ENCODE measurements around the gene POMT2. TPM values are rescaled to one million over a fixed set of nuclear protein-coding genes. Genes with fewer than 3 reads are reported as not detected.

POMT2 gene
- total and polyA plus RNA-seq, 2 donors (not counting 3 experiments of a cell fraction or from before 2014, with no cell fraction given): 19.5 to 48.2 TPM

DNA sequence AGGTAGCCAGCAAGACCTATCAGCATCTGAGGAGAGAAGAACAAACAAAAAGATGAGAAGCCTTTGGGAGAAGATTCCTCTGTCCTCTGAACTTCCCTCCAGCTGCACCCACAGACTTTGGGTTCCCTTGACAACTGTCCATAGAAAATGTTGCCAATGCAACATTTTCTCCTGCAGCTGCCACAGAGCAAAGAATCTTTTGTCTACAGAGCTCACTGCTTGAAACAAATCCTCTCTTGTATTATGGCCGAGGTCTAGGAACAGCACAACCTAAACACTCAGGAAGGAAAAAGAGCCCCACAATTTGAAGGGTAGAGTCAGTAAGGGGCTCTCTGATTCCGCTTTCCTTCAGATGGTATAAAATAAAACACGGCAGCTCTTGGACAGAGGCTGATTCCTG, 14.3 kb downstream of the POMT2 start:
- no peak overlapping the region for H3K4me2 ChIP-seq (ENCODE audit: insufficient read depth, low read length)
- intact Hi-C loops (cut with micrococcal nuclease) (no loop called here), dilution Hi-C loops (cut with MboI; ENCODE audit: extremely low pct_ligation_motif_present, low sequenced_read_pairs) (no loop called here)
- H3K4me1 ChIP-seq (ENCODE audit: control insufficient read depth, extremely low read depth, insufficient read depth, low read length): peaks cover 23% of the 10 kb centered on the region
- peaks cover 0 to 4% of the 10 kb centered on the region in 2 experiments for H3K36me3 ChIP-seq (ENCODE audit: control insufficient read depth in 2 of 2, extremely low read depth in 1 of 2, insufficient read depth in 2 of 2, low read length in 2 of 2)
- DNase-seq (ENCODE audit: low read depth, low spot score) (no peak), FAIRE-seq (no peak)
- TF ChIP-seq GATA2 (IDR thresholded peaks at IDR 0.05; ENCODE audit: insufficient read depth, insufficient read length, low read depth, low read length): no peak
- TF ChIP-seq POLR2AphosphoS5 (IDR thresholded peaks at IDR 0.05; ENCODE audit: insufficient read depth, low read depth, low read length): no peak
- no peak for TF ChIP-seq MYC (IDR thresholded peaks at IDR 0.05; ENCODE audit: low read depth, low read length)
- TF ChIP-seq EZH2 (IDR thresholded peaks at IDR 0.05; ENCODE audit: borderline replicate concordance, low read depth, low read length, severe bottlenecking): no peak
- no peak for TF ChIP-seq POLR2A (IDR thresholded peaks at IDR 0.05; ENCODE audit: low read depth, low read length)
- TF ChIP-seq FOS (IDR thresholded peaks at IDR 0.05; ENCODE audit: borderline replicate concordance, insufficient read depth, low read length): no peak
- TF ChIP-seq, protein P1, sequence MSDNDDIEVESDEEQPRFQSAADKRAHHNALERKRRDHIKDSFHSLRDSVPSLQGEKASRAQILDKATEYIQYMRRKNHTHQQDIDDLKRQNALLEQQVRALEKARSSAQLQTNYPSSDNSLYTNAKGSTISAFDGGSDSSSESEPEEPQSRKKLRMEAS (IDR thresholded peaks at IDR 0.05; ENCODE audit: insufficient read depth, insufficient read length): no peak
- no peak for TF ChIP-seq JUN (IDR thresholded peaks at IDR 0.05; ENCODE audit: borderline replicate concordance, insufficient read depth, insufficient read length, low read depth)
- TF ChIP-seq, protein P2, sequence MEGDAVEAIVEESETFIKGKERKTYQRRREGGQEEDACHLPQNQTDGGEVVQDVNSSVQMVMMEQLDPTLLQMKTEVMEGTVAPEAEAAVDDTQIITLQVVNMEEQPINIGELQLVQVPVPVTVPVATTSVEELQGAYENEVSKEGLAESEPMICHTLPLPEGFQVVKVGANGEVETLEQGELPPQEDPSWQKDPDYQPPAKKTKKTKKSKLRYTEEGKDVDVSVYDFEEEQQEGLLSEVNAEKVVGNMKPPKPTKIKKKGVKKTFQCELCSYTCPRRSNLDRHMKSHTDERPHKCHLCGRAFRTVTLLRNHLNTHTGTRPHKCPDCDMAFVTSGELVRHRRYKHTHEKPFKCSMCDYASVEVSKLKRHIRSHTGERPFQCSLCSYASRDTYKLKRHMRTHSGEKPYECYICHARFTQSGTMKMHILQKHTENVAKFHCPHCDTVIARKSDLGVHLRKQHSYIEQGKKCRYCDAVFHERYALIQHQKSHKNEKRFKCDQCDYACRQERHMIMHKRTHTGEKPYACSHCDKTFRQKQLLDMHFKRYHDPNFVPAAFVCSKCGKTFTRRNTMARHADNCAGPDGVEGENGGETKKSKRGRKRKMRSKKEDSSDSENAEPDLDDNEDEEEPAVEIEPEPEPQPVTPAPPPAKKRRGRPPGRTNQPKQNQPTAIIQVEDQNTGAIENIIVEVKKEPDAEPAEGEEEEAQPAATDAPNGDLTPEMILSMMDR (IDR thresholded peaks at IDR 0.05; ENCODE audit: extremely low read depth in 1 of 2, insufficient read depth in 1 of 2, low read depth in 1 of 2, low read length in 2 of 2): no peak
- no peaks in the 10 kb centered on the region for H3K27me3 ChIP-seq (ENCODE audit: control insufficient read depth in 2 of 2, insufficient read depth in 2 of 2, low read length in 2 of 2)
- H3K9me1 ChIP-seq (replicated peaks; ENCODE audit: control insufficient read depth, extremely low read depth, insufficient read depth, low read length): no peaks in the 10 kb centered on the region
- H4K20me1 ChIP-seq (replicated peaks; ENCODE audit: control insufficient read depth, extremely low read depth, insufficient read depth, low read length): no peaks in the 10 kb centered on the region
- H3K79me2 ChIP-seq (ENCODE audit: control insufficient read depth, insufficient read depth, low read length): no peaks in the 10 kb centered on the region
- no peak overlapping the region for H3K9ac ChIP-seq (replicated peaks; ENCODE audit: extremely low read depth, insufficient read depth, low read length)
- no peak overlapping the region for H3K27ac ChIP-seq (ENCODE audit: insufficient read depth, low read depth, low read length)
- no peak overlapping the region for H3K4me3 ChIP-seq (replicated peaks in 1 of 3; ENCODE audit: insufficient read depth in 1 of 3, low read depth in 1 of 3, low read length in 3 of 3)
- ChIA-PET POLR2A (no interaction called here), CTCF (interaction anchor here (0.9 to 12.7 kb wide), 2 partner anchors 8 to 158 kb away, joined by 3 to 515 read pairs; no protein-coding TSS in a partner anchor)
- H3K9me3 ChIP-seq (replicated peaks; ENCODE audit: control insufficient read depth, insufficient read depth, low read length): no peaks in the 10 kb centered on the region
- no TSS peak for BruUV-seq (replicated peaks)
- H2AFZ ChIP-seq (ENCODE audit: low read depth, low read length): no peak overlapping the region
